HG03460 (cell line): Measurements from ENCODE around the gene MRGPRX2.

ENCODE experiments used
- ATAC-seq: cut with Tn5 transposase; IDR thresholded peaks from one replicate; pipeline ENCODE4 v1.9.1; 2021; ENCODE audit not compliant: unreplicated experiment

Gene MRGPRX2

DNA sequence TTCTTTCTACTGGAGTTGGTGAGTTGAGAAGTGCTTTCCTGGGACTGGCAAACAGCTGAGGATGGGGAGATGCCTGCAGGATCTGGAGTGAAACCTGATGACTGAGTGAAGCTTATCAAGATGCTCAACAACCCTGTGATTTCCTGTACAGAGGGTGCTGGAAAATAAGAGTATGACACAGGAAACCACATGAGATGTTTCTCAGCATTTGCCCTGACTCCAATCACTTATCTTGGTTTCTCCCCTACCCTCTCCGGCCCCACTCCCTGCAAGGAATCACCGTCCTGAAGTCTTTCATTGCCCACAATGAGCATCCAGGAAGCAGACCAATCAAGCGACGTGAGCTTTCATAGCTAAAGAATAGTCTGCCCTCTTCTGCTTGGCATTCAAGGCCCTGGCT lies at the start of gene MRGPRX2:
TSS of gene MRGPRX2 (minus strand) at position 89 of the 400 bp plus-strand sequence. CDS start 4,315 bp downstream, outside the sequence.
- ATAC-seq: no peak

DNA sequence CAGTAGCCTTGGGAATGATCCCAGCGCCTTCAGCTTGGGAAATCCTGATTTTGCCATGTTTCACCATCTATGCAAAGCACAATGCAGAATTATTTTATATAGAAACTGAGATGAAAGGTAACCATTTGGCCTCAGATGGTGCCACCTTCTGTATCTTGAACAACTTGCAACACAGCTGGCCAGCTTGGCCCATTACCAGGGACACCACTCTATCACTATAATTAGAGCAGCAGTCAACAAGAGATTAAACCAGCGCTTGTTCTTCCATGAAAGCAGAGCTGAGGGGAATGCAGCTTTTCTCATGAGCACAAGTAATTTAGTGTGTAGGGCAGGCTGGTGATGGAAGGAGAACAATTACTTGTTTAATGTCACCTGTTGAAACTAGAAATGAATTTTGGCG lies 49.8 kb upstream of the MRGPRX2 start:
- no peak for ATAC-seq

DNA sequence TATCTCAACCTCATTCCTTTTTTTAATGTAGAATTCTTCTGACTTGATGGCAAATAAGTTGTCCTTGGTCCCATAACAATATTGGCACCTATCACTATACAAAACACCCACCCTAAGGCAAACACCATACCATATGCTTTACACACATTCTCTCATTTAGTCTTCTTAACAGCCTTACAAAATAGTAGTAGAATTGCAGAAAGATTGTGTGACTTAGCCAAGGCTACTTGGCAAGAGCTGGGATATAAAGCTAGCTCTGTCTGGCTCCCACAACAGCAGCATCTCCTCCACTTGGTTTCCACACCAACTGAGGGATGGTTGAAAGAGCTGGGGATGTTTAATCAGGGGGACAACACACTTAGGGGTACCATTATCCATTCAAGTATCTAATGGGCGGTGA lies 46.6 kb upstream of the MRGPRX2 start:
- no peak for ATAC-seq

DNA sequence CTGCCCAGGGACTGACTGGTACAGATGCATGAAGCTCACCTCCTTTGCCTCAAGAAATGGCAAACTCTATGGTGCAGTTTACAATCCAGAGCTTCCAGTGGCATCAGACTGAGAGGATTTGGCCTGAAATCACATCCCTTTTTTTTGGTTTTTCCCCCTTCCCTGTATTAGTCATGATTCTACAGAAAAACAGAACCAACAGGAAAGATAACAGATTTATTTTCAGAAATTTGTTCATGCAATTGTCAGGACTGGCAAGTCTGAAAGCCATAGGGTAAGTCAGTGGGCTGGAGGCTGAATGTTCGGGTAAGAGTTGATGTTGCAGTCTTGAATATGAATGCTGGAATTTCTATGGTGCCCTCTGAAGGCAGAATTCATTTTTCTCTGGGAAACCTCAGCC lies 44.5 kb upstream of the MRGPRX2 start:
- no peak for ATAC-seq

DNA sequence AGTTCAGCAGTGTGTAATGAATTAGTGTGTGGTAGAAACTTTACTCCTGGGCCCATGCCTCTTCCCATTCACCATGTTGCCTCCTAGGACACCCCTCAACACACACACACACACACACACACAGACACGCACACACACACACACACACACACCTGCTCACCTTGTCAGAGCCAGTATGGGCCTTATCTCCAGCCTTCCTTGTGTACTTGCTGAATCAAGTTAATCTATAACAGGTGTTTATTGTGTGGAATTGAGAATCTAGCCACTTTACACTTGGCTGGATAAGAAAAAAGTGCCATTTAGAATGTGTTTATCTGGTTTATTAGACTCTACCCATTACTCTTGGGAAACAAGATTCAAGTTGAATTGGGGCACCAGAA lies 42.0 kb upstream of the MRGPRX2 start:
- ATAC-seq: no peak

DNA sequence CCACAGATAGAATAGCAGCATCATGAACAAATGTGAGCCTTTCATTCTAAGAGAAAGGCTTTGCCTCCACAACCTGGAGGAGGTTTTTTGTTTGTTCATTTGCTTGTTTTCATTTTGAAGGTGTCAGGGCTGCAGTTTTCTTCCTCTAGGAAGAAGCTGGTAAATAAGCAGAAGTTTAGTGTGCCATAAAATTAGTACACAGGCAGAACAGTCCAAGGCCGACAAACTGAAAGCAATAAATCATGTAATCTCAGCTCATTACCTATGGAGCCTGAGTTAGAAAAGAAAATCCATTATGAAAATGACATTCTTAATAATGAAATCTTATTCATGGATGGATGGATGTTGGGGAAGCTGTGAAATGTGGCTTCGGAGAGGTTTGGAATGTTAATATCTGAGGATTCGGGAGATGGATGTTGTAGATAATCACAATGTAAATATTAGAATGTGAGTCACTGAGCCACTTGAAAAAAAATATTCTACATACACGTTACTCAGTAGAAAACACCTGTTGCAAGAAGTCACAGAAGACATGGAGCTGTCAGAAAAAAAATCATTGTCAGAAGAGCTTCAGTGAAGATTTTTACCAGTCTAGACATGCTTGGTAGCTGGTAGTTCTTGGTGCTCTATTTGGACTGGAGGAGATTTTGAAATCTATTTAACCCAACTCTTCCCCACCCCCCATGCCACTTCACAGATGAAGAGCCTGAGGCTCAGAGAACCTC lies 41.4 kb upstream of the MRGPRX2 start:
- ATAC-seq: no peak

DNA sequence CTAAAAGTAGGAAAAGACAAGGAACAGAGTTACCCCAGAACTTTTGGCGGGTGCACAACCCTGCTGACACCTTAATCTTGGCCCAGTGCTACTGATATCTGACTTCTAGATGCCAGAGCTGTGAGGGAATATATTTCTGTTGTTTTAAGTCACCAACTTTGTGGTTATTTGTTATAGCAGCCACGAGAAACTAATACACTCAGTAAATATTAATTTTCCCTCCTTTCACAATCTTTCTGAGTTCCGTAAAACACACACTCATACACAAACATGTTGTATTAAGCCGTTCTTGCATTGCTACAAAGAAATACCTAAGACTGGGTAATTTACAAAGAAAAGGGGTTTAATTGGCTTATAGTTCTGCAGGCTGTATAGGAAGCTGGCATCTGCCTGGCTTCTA lies 40.4 kb upstream of the MRGPRX2 start:
- ATAC-seq: no peak

DNA sequence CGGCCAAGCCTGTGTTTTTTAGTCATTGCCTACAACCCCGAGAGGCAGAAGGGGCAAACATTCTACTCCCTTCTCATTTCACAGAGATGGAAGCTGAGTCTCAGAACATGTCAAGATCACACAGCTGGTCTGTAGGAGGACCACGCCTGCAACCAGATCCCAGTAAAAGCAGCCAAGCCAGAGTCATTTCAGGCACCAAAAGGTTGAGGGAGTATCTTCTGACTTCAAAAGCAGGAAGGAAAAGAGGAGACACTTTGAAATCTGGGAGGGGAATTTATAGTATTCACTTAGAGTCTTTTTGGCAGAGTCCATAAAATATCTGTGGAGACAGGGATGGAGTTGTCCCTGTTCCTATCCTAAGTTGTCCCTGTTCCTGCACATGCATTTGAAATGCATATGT lies 38.6 kb upstream of the MRGPRX2 start:
- ATAC-seq: no peak

DNA sequence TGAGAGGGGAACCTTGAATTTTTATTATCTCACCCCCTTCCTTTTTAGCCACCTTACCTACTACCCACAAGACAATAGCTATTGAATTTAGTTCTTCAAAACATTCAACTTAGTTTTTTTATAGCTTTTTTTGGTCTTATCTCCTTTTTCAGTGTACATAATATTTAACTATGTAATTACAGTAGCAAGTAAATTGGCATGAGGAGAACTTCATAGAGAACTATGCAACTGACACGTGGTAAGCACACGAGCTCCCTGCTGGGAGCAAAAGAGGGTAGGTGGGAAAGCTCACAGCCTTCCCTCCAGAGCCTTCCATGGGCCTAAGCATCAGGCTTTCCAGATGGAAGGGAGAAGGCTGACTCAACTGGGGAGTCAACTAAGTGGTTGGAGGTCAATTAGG lies 34.3 kb upstream of the MRGPRX2 start:
- no peak for ATAC-seq

DNA sequence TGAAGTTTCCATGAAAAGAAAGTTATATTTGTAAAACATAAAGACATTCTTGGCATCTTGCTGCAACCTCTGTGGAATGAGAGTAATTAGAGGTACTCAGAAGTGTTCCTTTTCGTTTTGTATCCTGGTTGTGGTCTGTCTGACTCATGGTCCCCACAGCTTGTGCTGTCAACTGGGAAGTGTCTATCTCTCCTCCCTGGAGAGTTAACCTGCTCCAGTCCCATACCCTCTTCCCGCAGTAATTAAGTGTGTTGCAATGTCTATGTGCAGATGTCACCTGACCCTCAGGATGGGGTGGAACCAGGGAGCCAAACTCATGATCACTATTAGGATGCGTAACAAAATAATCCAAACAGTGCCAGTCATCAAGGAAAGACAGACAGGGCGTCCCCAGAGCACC lies 33.5 kb upstream of the MRGPRX2 start:
- no peak for ATAC-seq

DNA sequence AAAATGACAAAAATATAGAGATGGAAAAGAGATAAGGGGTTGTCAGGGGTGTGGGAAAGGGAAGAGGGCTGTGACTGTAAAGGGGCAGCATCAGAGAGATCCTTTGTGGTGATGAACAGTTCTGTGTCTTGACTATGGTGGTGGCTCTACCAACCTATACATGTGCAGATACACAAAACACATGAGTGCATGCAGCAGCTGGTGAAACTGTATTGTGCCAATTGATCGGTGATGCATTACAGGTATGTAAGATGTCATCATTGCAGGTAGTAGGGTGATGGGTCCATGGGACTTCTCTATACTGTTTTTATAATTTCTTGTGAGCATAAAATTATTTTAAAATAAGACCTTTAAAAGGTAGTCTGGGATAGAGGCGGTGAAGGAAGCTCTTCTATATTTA lies 32.3 kb upstream of the MRGPRX2 start:
- no peak for ATAC-seq

DNA sequence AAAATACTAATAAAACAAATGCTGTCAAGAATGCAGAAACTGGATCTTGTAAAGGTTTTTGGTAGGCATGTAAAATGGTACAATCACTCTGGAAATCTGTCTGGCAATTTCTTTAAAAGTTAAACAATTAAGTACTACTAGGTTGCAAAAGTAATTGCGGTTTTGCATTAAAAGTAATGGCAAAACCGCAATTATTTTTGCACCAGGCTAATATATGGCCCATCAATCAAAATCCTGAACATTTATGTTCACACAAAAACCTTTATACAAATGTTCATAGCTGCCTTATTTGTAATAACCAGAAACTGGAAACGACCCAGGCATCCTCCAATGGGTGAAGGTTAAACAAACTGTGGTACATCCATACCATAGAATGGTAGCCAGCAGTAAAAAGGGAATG lies 31.8 kb upstream of the MRGPRX2 start:
- ATAC-seq: no peak

DNA sequence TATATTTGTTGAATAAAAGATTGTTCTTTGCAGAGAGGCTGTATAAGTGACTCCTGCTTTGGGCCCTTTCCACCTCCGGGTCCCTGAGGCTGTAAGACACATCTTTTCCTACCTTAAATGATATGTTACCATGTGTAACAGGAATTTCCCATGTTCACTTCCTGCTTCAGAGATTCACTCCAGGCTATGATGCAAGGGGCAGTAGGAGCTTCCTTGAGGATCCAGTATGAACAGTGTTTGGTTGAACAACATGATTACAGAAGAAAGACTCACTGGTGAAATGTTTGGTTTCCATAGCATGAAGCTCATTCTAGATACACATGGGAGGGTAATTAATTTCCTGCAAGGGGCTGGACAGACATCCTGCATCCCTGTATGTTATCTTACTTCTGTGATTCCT lies 30.8 kb upstream of the MRGPRX2 start:
- no peak for ATAC-seq

DNA sequence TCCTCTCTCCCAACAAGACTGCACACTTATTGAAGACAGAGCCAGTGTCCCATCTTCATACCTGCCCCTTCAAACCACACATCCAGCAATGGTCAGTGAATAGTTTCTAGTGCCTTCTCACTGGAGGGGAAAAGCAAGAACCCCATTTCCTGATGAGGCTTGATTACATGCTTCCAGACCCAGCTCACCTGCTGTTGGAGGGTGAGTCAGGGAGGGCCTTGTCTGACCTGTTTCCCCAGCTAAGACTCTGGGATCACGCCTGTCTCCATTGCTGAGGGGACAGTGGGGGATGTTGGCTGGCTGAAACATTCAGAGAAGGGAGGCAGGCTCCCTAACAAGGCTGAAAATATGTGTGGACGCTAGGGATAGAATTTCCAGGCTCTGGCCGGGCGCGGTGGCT lies 28.9 kb upstream of the MRGPRX2 start:
- no peak for ATAC-seq

DNA sequence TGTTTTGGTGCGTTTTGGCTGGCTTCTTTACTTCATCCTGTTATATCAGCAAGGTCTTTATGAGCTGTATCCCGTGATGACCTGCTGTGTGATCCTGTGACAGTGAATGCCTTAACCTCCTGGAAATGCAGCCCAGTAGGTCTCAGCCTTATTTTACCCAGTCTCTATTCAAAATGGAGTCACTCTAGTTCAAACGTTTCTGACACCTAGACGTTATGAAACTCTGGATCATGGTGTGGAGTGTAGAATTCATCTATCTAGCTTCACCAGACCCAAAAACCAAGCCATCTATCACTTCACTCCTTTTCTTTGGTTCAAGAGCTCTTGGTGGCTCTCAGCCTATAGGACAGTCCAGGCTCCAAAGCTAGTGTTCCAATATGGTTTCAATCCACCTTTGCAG lies 28.3 kb upstream of the MRGPRX2 start:
- ATAC-seq: no peak

DNA sequence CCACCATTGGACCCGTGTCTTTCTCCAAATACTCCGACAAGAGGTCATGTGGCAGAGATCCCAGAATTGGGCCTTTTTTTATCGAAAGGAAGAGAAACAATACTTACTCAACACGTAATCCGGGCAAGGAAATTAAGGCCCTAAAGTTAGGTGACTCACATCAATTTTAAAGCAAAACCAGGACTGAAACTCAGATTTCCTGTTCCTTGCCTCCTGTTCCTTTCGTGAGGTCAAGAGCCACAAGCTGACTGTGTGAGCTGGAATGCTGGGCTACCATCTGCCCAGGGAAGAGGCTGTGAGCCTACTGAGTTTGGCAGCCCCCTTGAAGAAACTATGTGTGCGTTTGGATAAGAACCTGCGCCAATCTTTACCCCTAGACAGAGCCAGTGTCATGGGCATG lies 27.1 kb upstream of the MRGPRX2 start:
- ATAC-seq: no peak

DNA sequence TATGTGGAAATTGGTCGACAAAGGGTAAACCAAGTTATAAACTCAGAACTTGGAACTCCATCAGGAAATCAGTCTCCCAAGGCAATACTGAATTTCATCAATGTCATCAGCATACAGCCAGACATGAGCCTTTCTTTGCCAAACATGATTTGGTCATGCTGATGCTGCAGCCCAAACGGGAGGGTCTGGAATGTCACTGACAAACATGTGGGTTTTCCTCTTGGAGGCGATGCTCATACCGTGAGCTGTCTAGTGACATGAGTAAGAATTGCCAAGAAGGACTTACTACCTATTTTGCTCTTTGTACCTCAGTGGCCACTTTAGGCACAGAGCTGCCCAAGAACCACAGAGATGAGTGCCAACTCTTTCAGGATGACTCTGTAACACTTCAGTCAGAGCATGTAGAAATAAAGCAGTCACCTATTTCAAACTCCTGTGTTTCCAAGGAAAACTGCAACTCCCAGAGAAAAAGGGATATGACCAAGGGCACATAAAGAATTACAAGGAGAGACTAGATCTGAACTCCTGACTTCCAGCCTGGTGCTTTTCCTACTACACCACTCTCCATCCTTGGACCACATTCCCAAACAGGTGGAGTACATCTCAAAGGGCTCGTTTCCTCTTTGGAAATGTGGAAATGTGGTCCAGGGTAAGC lies 24.3 kb upstream of the MRGPRX2 start:
- ATAC-seq: no peak

DNA sequence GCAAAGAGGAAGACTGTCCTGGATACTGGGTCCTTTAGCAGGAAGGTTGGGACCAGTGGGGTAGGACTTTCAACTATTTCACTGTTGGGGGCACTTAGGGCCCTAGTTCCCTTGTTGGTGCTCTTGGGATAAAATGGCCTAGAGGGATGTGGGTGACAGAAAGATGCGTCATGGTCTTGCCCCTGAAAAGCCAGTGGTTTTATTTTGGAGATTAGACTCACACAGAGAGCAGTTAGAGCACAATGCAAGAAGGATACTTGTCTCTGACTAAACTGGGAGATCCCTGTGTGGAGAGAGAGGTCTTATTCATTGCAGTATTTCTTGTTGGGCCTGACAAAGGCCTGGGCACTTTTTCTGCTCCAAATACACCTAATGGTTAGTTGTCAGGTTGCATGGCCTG lies 22.6 kb upstream of the MRGPRX2 start:
- no peak for ATAC-seq

DNA sequence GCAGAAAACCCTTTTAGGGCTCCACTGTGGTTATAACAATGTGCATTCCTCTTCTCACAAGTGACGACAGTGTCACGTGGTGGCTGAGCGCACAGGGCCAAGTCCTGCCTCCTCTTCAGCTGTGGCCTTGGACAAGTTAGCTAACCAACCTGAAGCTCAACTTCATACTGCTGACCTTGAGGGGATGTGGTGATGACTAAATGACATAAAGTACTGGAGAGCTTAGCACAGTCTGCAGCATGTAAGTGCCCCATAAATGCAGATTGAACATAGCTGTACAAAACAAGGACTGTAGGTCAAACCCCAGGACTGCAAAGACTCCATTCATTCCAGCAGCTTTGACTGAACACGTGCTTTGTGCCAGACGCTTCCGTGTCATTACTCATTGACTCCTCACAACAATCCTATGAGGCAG lies 20.1 kb upstream of the MRGPRX2 start:
- no peak for ATAC-seq

DNA sequence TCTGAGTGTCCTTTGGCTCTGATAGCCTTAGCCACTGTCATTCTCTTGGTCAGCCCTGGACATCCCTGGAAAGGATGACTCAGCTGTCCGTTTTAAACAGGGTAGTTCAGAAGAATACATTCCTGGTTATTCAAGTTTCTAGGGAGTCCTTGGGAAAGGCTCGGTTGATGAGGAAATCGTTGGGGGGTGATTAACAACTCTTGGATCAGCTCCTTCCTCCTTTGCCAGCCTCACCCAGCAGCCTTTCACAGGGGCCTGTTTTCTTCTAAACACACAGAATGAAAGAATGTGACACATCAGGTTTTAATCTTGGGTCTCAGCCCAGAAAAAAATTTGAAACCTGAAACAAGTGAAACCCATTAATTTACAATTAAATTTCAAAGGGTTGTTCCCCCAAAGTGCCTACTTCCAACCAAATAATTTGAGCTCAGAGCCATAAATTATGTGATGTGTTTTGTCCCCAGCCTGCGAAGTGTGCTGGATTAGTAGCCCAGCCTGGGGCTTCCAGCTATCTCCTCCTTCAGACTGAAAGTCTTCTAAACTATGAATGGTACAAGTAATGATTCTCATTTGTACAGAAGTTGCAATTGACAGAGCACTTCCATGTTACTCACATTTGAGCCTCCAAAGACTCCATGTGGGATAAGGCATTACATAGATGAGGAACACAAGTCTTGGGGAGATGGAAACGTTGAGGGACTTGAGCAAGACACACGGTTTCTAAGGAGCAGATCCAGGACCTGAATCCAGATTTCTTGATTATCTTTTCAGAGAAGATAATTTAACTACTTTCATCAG lies 19.3 kb upstream of the MRGPRX2 start:
- ATAC-seq: no peak

DNA sequence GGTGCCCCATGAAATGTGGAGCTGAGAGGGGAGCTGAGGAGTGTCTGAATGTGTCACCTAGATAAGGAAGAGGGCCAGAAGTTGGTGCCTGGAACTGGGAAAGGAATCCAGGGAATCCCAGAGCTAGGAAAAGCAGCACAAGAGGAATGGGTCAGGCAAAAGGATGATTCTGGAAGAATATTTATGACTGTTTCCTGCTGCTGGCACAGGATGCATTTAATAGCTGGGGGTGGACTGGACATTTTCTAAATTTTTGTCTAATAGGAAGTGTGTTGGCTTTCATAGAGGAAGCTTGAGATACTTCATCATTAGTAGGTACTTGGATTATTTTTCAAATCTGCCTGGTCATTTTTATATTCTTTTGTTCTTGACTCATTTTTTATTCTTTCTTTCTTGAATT lies 17.4 kb upstream of the MRGPRX2 start:
- no peak for ATAC-seq
